SK-N-SH treated with all-trans-retinoic acid at 6 μM for 48 hours (cell line): ENCODE data around the gene INSYN1.

ENCODE experiments used
- ARNTL ChIP-seq: fragments of 450-650 bp; formaldehyde crosslinking; IDR thresholded peaks from 2 replicates; pipeline ENCODE4 v1.5.0; 2020; ENCODE audit warnings: low read depth, mild to moderate bottlenecking, moderate library complexity, borderline replicate concordance
- BACH2 ChIP-seq: fragments of 250-450 bp; sonication (Bioruptor Pico); IDR thresholded peaks from 2 replicates; pipeline ENCODE4 v1.9.0; 2021; ENCODE audit warnings: mild to moderate bottlenecking, borderline replicate concordance
- CSDC2 ChIP-seq: fragments of 250-450 bp; sonication (Bioruptor Pico); IDR thresholded peaks from 2 replicates; pipeline ENCODE4 v1.5.0; 2020; ENCODE audit warnings: mild to moderate bottlenecking, moderate library complexity
- ESRRG ChIP-seq: fragments of 250-450 bp; sonication (Bioruptor Pico); IDR thresholded peaks from 2 replicates; pipeline ENCODE4 v1.6.1; 2021; ENCODE audit warnings: mild to moderate bottlenecking
- TSHZ2 ChIP-seq: fragments of 250-450 bp; sonication (Bioruptor Pico); IDR thresholded peaks from 2 replicates; pipeline ENCODE4 v1.5.0; 2020; ENCODE audit warnings: mild to moderate bottlenecking, moderate library complexity
- ZFP3 ChIP-seq: fragments of 250-450 bp; sonication (Bioruptor Pico); IDR thresholded peaks from 2 replicates; pipeline ENCODE4 v1.5.0; 2020; ENCODE audit warnings: mild to moderate bottlenecking, moderate library complexity
- TF ChIP-seq, protein P1 (sequence below): fragments of 250-450 bp; sonication (Bioruptor Pico); IDR thresholded peaks from 2 replicates; pipeline ENCODE4 v1.8.0; 2020; ENCODE audit warnings: mild to moderate bottlenecking, moderate library complexity, borderline replicate concordance
- TF ChIP-seq, protein P2 (sequence below): fragments of 250-450 bp; sonication (Bioruptor Pico); IDR thresholded peaks from 2 replicates; pipeline ENCODE4 v1.5.1; 2020; ENCODE audit warnings: low read depth, mild to moderate bottlenecking, moderate library complexity
- TF ChIP-seq, protein P3 (sequence below): fragments of 250-450 bp; sonication (Bioruptor Pico); IDR thresholded peaks from 2 replicates; pipeline ENCODE4 v1.8.0; 2021; ENCODE audit warnings: low read depth, mild to moderate bottlenecking, moderate library complexity, borderline replicate concordance

DNA sequence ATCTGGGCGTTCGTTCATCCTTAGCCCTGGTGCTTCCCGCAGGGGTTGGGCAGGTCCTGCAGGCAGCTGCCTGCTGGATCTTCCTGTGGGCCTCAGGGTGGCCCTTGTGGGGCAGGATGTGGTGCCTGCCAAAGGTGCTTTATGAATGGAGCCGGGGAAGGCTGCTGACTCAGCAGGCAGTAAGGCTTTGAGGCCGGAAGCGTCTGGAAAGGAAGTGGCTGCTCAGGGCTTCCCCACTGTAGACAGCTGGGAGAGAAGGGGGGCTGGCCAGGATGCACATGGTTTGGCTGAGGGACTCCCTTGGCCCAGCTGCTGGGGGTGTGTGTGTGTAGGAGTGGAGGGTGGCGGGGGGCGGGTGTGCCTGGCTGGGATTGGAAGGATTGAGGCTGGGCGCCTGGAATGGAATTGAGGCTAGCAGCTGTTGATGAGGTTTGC is 56.1 kb downstream of the INSYN1 start:
- TF ChIP-seq TSHZ2 (CRISPR knock-in tag) (no peak), ZFP3 (CRISPR knock-in tag) (no peak), ARNTL (no peak), ESRRG (no peak), CSDC2 (no peak), BACH2 (no peak)
- TF ChIP-seq, protein P1, sequence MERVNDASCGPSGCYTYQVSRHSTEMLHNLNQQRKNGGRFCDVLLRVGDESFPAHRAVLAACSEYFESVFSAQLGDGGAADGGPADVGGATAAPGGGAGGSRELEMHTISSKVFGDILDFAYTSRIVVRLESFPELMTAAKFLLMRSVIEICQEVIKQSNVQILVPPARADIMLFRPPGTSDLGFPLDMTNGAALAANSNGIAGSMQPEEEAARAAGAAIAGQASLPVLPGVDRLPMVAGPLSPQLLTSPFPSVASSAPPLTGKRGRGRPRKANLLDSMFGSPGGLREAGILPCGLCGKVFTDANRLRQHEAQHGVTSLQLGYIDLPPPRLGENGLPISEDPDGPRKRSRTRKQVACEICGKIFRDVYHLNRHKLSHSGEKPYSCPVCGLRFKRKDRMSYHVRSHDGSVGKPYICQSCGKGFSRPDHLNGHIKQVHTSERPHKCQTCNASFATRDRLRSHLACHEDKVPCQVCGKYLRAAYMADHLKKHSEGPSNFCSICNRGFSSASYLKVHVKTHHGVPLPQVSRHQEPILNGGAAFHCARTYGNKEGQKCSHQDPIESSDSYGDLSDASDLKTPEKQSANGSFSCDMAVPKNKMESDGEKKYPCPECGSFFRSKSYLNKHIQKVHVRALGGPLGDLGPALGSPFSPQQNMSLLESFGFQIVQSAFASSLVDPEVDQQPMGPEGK (CRISPR knock-in tag): no peak
- TF ChIP-seq, protein P2, sequence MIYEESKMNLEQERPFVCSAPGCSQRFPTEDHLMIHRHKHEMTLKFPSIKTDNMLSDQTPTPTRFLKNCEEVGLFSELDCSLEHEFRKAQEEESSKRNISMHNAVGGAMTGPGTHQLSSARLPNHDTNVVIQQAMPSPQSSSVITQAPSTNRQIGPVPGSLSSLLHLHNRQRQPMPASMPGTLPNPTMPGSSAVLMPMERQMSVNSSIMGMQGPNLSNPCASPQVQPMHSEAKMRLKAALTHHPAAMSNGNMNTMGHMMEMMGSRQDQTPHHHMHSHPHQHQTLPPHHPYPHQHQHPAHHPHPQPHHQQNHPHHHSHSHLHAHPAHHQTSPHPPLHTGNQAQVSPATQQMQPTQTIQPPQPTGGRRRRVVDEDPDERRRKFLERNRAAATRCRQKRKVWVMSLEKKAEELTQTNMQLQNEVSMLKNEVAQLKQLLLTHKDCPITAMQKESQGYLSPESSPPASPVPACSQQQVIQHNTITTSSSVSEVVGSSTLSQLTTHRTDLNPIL (CRISPR knock-in tag): no peak
- TF ChIP-seq, protein P3, sequence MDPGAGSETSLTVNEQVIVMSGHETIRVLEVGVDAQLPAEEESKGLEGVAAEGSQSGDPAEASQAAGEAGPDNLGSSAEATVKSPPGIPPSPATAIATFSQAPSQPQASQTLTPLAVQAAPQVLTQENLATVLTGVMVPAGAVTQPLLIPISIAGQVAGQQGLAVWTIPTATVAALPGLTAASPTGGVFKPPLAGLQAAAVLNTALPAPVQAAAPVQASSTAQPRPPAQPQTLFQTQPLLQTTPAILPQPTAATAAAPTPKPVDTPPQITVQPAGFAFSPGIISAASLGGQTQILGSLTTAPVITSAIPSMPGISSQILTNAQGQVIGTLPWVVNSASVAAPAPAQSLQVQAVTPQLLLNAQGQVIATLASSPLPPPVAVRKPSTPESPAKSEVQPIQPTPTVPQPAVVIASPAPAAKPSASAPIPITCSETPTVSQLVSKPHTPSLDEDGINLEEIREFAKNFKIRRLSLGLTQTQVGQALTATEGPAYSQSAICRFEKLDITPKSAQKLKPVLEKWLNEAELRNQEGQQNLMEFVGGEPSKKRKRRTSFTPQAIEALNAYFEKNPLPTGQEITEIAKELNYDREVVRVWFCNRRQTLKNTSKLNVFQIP (CRISPR knock-in tag): no peak
